BLaER1 treated with 17β-estradiol and CSF1 and Interleukin-3, amounts not matched to agents 10 nM and 100 nM (cell line): ENCODE measurements around the gene ZNF688.
"Not testable (repeated sequence)": the region's sequence is repeated elsewhere in the genome, so short reads cannot be mapped to it uniquely, and the experiment has no call there.

Experiments used
- H3K27ac ChIP-seq, 11 experiments: shearing (Covaris generic); formaldehyde crosslinking; 2 replicates each; pipeline ENCODE4 v1.8.1; 2022
- H3K27me3 ChIP-seq, 11 experiments: shearing (Covaris generic); formaldehyde crosslinking; 2 replicates each; pipeline ENCODE4 v1.8.1; 2022
- H3K36me3 ChIP-seq, 11 experiments: shearing (Covaris generic); formaldehyde crosslinking; 2 replicates each; pipeline ENCODE4 v1.8.1; 2022
- H3K4me1 ChIP-seq, 10 experiments: shearing (Covaris generic); formaldehyde crosslinking; 2 replicates each; pipeline ENCODE4 v1.8.1; 2022
- H3K4me2 ChIP-seq, 11 experiments: shearing (Covaris generic); formaldehyde crosslinking; 2 replicates each; pipeline ENCODE4 v1.8.1; 2022
- H3K4me3 ChIP-seq, 10 experiments: shearing (Covaris generic); formaldehyde crosslinking; 2 replicates each; pipeline ENCODE4 v1.8.1; 2022
- H3K9ac ChIP-seq, 11 experiments: shearing (Covaris generic); formaldehyde crosslinking; 2 replicates each; pipeline ENCODE4 v1.8.1; 2022
- H3K9me3 ChIP-seq, 11 experiments: shearing (Covaris generic); formaldehyde crosslinking; replicated peaks in 1 of 11; 2 replicates each; pipeline ENCODE4 v1.8.1; 2022
- H4K20me1 ChIP-seq, 11 experiments: shearing (Covaris generic); formaldehyde crosslinking; 2 replicates each; pipeline ENCODE4 v1.8.1; 2022
- Cebpa-rat ChIP-seq, 11 experiments: shearing (Covaris generic); IDR thresholded peaks; 2 replicates each; pipeline ENCODE4 v1.8.1; 2022

Gene ZNF688

DNA sequence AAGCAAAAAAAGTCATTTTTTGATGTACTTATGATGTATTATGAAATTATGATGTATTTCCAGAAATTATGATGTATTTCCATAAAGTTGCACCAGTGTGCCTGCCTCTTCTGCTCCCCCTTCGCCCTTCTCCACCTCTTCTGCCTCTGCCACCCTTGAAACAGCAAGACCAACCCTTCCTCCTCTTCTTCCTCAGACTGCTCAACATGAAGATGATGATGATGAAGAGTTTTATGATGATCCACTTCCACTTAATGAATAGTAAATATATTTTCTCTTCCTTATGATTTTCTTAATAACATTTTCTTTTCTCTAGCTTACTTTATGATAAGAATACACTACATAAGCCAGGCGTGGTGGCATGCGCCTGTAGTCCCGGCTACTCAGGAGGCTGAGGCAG lies 21.4 kb upstream of the ZNF688 start:
- no peak overlapping the region for H3K4me3 ChIP-seq

DNA sequence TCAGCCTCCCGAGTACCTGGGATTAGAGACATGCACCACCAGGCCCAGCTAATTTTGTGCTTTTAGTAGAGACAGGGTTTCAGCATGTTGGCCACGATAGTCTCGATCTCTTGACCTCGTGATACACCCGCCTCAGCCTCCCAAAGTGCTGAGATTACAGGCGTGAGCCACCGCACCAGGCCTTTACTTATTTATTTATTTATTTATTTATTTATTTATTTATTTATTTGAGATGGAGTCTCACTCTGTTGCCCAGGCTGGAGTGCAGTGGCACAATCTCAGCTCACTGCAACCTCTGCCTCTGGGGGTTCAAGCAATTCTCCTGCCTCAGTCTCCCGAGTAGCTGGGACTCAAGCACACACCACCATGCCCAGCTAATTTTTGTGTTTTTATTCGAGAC lies 19.4 kb upstream of the ZNF688 start:
- Histone ChIP-seq H3K4me1 (peaks cover 7 to 23% (median 12%) of the 10 kb centered on the region in 10 experiments), H3K36me3 (peaks cover 5 to 72% (median 48%) of the 10 kb centered on the region in 11 experiments; a peak in 21 of 22 replicates)
- H3K4me2 ChIP-seq, H3K27ac ChIP-seq, H3K9ac ChIP-seq, H3K4me3 ChIP-seq, H3K9me3 ChIP-seq, H3K27me3 ChIP-seq, H4K20me1 ChIP-seq: not testable (repeated sequence)

More for the DNA sequence above, 21.4 kb upstream of the ZNF688 start:
- TF ChIP-seq Cebpa-rat (IDR thresholded peaks at IDR 0.05): no peak
- Histone ChIP-seq H3K4me1 (peaks cover 0 to 10% (median under 1%) of the 10 kb centered on the region in 10 experiments; a peak in 4 of 20 replicates), H3K27me3 (no peaks in the 10 kb centered on the region), H3K9ac (no peak overlapping the region), H4K20me1 (no peaks in the 10 kb centered on the region), H3K27ac (no peak overlapping the region), H3K4me2 (no peak overlapping the region), H3K36me3 (peaks cover 5 to 69% (median 39%) of the 10 kb centered on the region in 11 experiments; a peak in 21 of 22 replicates), H3K9me3 (peaks cover 0 to 4% (median 0%) of the 10 kb centered on the region in 11 experiments; a peak in 1 of 22 replicates)

DNA sequence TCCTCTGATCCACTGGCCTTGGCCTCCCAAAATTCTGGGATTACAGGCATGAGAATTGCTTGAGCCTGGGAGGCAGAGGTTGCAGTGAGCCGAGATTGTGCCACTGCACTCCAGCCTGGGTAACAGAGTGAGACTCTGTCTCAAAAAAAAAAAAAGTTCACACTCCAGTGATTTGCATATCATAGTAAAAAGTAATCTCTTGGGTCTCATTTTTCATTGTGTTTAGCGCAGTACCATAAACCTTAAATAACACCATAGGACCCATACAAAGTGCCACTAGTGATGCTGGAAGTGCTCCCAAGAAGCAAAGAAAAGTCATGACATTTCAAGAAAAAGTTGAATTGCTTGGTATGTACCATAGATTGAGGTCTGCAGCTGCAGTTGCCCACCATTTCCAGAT lies 18.1 kb upstream of the ZNF688 start:
- H3K9me3 ChIP-seq, H3K9ac ChIP-seq, H3K4me3 ChIP-seq, H3K27me3 ChIP-seq, H4K20me1 ChIP-seq, H3K27ac ChIP-seq, H3K4me2 ChIP-seq: not testable (repeated sequence)
- Histone ChIP-seq H3K4me1 (peaks cover 10 to 26% (median 16%) of the 10 kb centered on the region in 10 experiments), H3K36me3 (peaks cover 5 to 64% (median 41%) of the 10 kb centered on the region in 11 experiments; a peak in 21 of 22 replicates)

DNA sequence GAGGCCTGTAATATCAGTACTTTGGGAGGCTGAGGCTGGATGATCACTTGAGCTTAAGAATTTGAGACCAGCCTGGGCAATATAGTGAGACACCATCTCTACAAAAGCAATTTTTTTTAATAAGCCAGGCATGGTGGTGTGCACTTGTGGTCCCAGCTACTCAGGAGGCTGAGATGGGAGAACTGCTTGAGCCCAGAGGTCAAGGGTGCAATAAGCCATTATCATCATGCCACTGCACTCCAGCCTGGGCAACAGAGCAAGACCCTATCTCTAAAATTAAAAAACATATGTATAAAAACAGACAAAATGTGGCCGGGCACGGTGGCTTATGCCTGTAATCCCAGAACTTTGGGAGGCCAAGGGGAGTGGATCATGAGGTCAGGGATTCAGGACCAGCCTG lies 17.1 kb upstream of the ZNF688 start:
- Histone ChIP-seq H3K27me3 (no peaks in the 10 kb centered on the region), H3K9ac (no peak overlapping the region), H3K27ac (no peak overlapping the region), H3K36me3 (peaks cover 5 to 63% (median 39%) of the 10 kb centered on the region in 11 experiments; a peak in 21 of 22 replicates), H3K4me2 (no peak overlapping the region; a peak in 1 of 22 replicates), H3K9me3 (no peaks in the 10 kb centered on the region), H3K4me1 (peaks cover 19 to 36% (median 25%) of the 10 kb centered on the region in 10 experiments), H4K20me1 (no peaks in the 10 kb centered on the region), H3K4me3 (no peak overlapping the region)
- no peak for TF ChIP-seq Cebpa-rat (IDR thresholded peaks at IDR 0.05)

DNA sequence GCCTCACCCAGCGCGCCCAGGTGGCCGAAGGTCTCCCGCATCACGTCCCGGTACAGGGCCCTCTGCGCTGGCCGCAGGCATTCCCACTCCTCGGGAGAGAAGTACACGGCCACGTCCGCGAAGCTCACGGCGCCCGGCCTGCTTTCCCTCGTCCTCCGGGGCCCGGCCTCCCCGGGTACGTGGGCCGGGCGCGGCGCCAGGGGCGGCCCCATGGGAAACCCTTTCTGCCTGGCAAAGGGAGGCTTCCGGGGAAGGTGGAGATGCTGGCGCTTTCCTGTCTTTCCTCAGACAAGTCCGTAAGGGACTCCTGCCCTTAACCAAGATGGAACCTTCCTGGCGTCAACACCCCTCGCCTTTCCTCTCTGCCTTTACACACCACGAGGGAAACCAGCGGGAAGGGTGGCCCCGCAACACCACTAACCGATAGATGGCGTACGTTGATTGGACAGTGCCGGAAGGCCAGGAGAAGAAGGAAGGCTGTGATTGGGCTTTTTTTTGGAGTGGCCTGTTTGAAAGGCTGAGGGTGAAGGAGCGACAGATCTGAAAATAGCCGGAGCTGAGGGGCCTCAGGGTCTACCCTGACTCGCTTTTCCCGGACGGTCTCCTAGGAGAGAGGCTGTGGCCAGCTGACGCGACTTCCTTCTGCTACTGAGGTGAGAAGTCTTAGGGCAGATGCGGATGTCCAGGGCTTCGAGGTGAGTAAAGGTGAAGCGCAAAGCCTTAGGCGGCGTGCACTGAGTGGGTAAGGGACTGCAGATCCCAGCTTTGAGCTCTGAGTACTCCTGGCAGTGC lies 14.1 kb upstream of the ZNF688 start, which contains the start of gene ZNF785:
Gene ZNF785 (minus strand): TSS at position 298 of the 792 bp plus-strand sequence. CDS start 86 bp downstream, at position 212.
- Histone ChIP-seq H4K20me1 (peaks cover 0 to 18% (median 8%) of the 10 kb centered on the region in 11 experiments; a peak in 8 of 22 replicates), H3K4me1 (peaks cover 42 to 59% (median 47%) of the 10 kb centered on the region in 10 experiments), H3K27ac (peak within 1 kb of the TSS; percentile 81 to 98 (median 94)), H3K9me3 (no peaks in the 10 kb centered on the region), H3K9ac (peak within 1 kb of the TSS; percentile 85 to 97 (median 92)), H3K4me3 (peak within 1 kb of the TSS; percentile 64 to 86 (median 76)), H3K27me3 (no peaks in the 10 kb centered on the region), H3K36me3 (peaks cover 26 to 70% (median 53%) of the 10 kb centered on the region in 11 experiments), H3K4me2 (peak within 1 kb of the TSS; percentile 77 to 98 (median 87))
- no peak for TF ChIP-seq Cebpa-rat (IDR thresholded peaks at IDR 0.05)

DNA sequence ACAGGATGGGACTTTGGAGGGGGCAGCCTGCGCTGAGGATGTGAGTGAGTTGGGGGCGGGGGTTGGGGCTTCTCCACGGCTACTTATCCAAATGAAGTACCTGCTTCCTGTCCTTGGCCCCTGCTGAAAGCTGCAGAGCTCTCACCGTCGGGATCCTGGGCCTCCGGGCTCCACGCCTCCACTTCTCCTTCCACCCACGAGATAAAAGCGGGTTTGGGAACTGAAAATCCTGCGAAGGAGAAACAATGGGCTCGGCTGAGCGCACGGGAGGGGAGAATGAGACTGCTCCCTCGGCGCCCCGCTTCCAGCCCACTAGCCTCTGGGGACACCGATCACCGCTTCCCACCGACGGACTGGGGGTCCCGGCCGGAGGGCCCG lies 13.5 kb upstream of the ZNF688 start:
- Histone ChIP-seq H3K4me3 (peak overlapping the region; percentile 64 to 86 (median 76)), H3K36me3 (peaks cover 26 to 73% (median 57%) of the 10 kb centered on the region in 11 experiments), H3K9me3 (no peaks in the 10 kb centered on the region), H3K9ac (peak overlapping the region; percentile 85 to 97 (median 92)), H3K27ac (peak overlapping the region; percentile 81 to 98 (median 94)), H3K4me2 (peak overlapping the region; percentile 77 to 95 (median 86)), H4K20me1 (peaks cover 0 to 19% (median 8%) of the 10 kb centered on the region in 11 experiments; a peak in 8 of 22 replicates), H3K27me3 (no peaks in the 10 kb centered on the region), H3K4me1 (peaks cover 42 to 59% (median 47%) of the 10 kb centered on the region in 10 experiments)
- no peak for TF ChIP-seq Cebpa-rat (IDR thresholded peaks at IDR 0.05)

DNA sequence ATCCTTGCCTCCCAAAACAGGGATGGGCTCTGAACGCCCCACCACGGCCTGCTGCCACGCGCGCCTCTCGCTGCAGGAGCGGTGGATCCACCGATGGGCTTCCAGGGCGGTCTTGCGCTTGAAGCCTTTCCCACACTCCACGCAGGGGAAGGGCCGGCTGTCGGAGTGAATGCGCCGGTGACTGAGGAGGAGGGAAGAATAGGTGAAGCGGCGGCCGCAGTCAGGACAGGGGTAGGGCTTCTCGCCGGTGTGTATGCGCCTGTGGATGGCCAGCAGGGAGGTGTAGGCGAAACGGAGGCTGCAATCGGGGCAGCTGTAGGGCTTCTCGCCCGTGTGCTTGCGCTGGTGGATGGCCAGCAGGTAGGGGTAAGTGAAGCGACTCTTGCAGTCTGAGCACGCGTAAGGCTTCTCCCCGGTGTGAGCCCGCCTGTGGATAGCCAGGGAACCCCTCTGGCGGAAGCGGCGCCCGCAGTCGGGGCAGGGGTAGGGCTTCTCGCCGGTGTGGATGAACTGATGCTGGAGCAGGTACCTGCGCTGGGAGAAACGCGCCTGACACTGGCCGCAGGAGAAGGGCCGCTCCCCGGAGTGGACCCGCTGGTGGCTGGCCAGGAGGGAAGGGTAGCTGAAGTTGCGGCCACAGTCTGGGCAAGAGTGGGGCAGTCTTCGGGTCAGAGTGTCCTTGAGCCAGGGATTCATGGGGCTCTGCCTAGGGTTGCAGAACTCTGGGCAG lies 11.3 kb upstream of the ZNF688 start:
- no peak for TF ChIP-seq Cebpa-rat (IDR thresholded peaks at IDR 0.05)
- Histone ChIP-seq H3K27ac (peak overlapping the region in 1 of 11 experiments; percentile 22; a peak in 2 of 22 replicates), H3K4me1 (peaks cover 46 to 74% (median 53%) of the 10 kb centered on the region in 10 experiments), H3K4me3 (peak overlapping the region in 2 of 10 experiments; percentile 2 to 23; a peak in 1 of 20 replicates), H3K9me3 (no peaks in the 10 kb centered on the region), H3K27me3 (no peaks in the 10 kb centered on the region), H4K20me1 (peaks cover 0 to 23% (median 11%) of the 10 kb centered on the region in 11 experiments; a peak in 8 of 22 replicates), H3K4me2 (peak overlapping the region; percentile 16 to 95 (median 52)), H3K36me3 (peaks cover 40 to 76% (median 69%) of the 10 kb centered on the region in 11 experiments), H3K9ac (peak overlapping the region in 7 of 11 experiments; percentile 10 to 51 (median 29); a peak in 7 of 22 replicates)

DNA sequence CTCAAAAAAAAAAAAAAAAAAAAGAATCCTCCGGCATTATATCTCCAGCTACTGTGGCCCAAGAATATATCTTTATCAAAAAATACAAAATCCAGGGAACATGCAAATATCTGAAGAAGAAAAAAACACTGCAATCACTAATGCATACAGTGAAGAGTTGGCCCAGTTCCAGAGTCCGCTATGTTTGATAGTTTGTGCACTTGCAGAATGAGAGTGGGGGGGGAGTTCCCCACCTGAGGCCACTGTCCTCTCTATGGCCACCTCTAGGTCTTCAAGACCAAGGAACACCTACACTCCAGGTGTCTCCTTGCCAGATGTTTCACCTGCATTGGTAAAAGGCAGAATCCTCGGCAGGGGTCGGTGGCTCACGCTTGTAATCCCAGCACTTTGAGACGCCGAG lies 9.9 kb upstream of the ZNF688 start:
- no peak for TF ChIP-seq Cebpa-rat (IDR thresholded peaks at IDR 0.05)
- Histone ChIP-seq H3K9me3 (no peaks in the 10 kb centered on the region), H3K27ac (no peak overlapping the region), H4K20me1 (peaks cover 0 to 25% (median 11%) of the 10 kb centered on the region in 11 experiments; a peak in 8 of 22 replicates), H3K9ac (0 out of 22 replicates have a peak overlapping the region, but pooled peaks of 2 of the 11 experiments have one; percentile 21 to 31), H3K27me3 (no peaks in the 10 kb centered on the region), H3K4me2 (peak overlapping the region; percentile 16 to 95 (median 38); a peak in 18 of 22 replicates), H3K4me3 (0 out of 20 replicates have a peak overlapping the region, but pooled peaks of 1 of the 10 experiments have one; percentile 23), H3K4me1 (peaks cover 39 to 67% (median 45%) of the 10 kb centered on the region in 10 experiments), H3K36me3 (peaks cover 42 to 79% (median 72%) of the 10 kb centered on the region in 11 experiments)
